Neuronal stem cell (in vitro differentiated cells): ENCODE results near the gene DDIAS.

Source experiments
- DNase-seq: peaks from one replicate; pipeline ENCODE4 v3.0.0-alpha.2; 2013; ENCODE audit warnings: low spot score
- H2AFZ ChIP-seq: one replicate; pipeline ENCODE4 v1.6.1; 2013; ENCODE audit warnings: mild to moderate bottlenecking, low read length, inconsistent platforms
- H2AK5ac ChIP-seq: 2 replicates; pipeline ENCODE4 v1.6.1; 2013; ENCODE audit warnings: low read depth, mild to moderate bottlenecking, inconsistent platforms, low read length, moderate library complexity, mixed read lengths
- H2BK120ac ChIP-seq: 2 replicates; pipeline ENCODE4 v1.6.1; 2013; ENCODE audit warnings: low read depth, mild to moderate bottlenecking, inconsistent platforms, low read length, moderate library complexity, mixed read lengths
- H2BK12ac ChIP-seq: one replicate; pipeline ENCODE4 v1.6.1; 2013; ENCODE audit warnings: low read length, inconsistent platforms
- H2BK15ac ChIP-seq: 2 replicates; pipeline ENCODE4 v1.6.1; 2013; ENCODE audit warnings: mild to moderate bottlenecking, low read length, inconsistent platforms, mixed read lengths
- H2BK5ac ChIP-seq: one replicate; pipeline ENCODE4 v1.6.1; 2013; ENCODE audit warnings: inconsistent platforms, mild to moderate bottlenecking, low read length, moderate library complexity
- H3K14ac ChIP-seq: one replicate; pipeline ENCODE4 v1.6.1; 2013; ENCODE audit warnings: low read length, inconsistent platforms
- H3K18ac ChIP-seq: 2 replicates; pipeline ENCODE4 v1.6.1; 2013; ENCODE audit warnings: low read length, inconsistent platforms
- H3K23ac ChIP-seq: 2 replicates; pipeline ENCODE4 v1.6.1; 2013; ENCODE audit warnings: low read depth, mild to moderate bottlenecking, mixed read lengths, low read length, inconsistent platforms; ENCODE audit not compliant: poor library complexity
- H3K27ac ChIP-seq: replicated peaks from 3 replicates; pipeline ENCODE4 v1.5.1; 2013; ENCODE audit warnings: low read length, inconsistent platforms
- H3K27me3 ChIP-seq, 3 experiments: 2 replicates each; pipeline ENCODE4 v1.6.1; 2013; ENCODE audit warnings: low read length in 3 of 3, mild to moderate bottlenecking in 2 of 3, inconsistent platforms in 1 of 3, low read depth in 1 of 3, mixed read lengths in 1 of 3, moderate library complexity in 1 of 3; ENCODE audit not compliant: control insufficient read depth in 3 of 3, insufficient read depth in 3 of 3
- H3K36me3 ChIP-seq, 2 donors: replicated peaks in 1 of 2; 2 replicates each; pipeline ENCODE4 v1.6.1; 2013; ENCODE audit warnings: low read length in 2 of 2; ENCODE audit not compliant: control insufficient read depth in 2 of 2, insufficient read depth in 2 of 2
- H3K4ac ChIP-seq: 2 replicates; pipeline ENCODE4 v1.6.1; 2013; ENCODE audit warnings: inconsistent platforms, mild to moderate bottlenecking, low read length, moderate library complexity
- H3K4me1 ChIP-seq, 2 donors: 1 replicate in 1 of 2; 2 replicates in 1 of 2; pipeline ENCODE4 v1.6.1; 2013; ENCODE audit warnings: low read length in 2 of 2, low read depth in 1 of 2; ENCODE audit not compliant: control insufficient read depth in 2 of 2, insufficient read depth in 1 of 2
- H3K4me2 ChIP-seq: one replicate; pipeline ENCODE4 v1.6.1; 2013; ENCODE audit warnings: mild to moderate bottlenecking, low read length, inconsistent platforms; ENCODE audit not compliant: insufficient read depth, poor library complexity, severe bottlenecking
- H3K4me3 ChIP-seq, 2 donors: 2 replicates each; pipeline ENCODE4 v1.5.1; 2013; ENCODE audit warnings: low read length in 2 of 2, mild to moderate bottlenecking in 2 of 2, inconsistent platforms in 1 of 2, moderate library complexity in 1 of 2
- H3K79me1 ChIP-seq: one replicate; pipeline ENCODE4 v1.6.1; 2013; ENCODE audit warnings: low read depth, mild to moderate bottlenecking, inconsistent platforms, low read length, moderate library complexity
- H3K9ac ChIP-seq: one replicate; pipeline ENCODE4 v1.6.1; 2013; ENCODE audit warnings: mild to moderate bottlenecking, low read depth, low read length, inconsistent platforms; ENCODE audit not compliant: poor library complexity
- H3K9me3 ChIP-seq, 2 donors: replicated peaks in 1 of 2; 2 replicates each; pipeline versions ENCODE3 to v1.6.1; 2013; ENCODE audit warnings: low read length in 2 of 2, mild to moderate bottlenecking in 2 of 2, inconsistent platforms in 1 of 2, low read depth in 1 of 2, mixed read lengths in 1 of 2, moderate library complexity in 1 of 2; ENCODE audit not compliant: control insufficient read depth in 2 of 2, insufficient read depth in 1 of 2
- H4K8ac ChIP-seq: one replicate; pipeline ENCODE4 v1.6.1; 2013; ENCODE audit warnings: low read depth, mild to moderate bottlenecking, inconsistent platforms, low read length, moderate library complexity
- H4K91ac ChIP-seq: one replicate; pipeline ENCODE4 v1.6.1; 2013; ENCODE audit warnings: low read length, low read depth, mild to moderate bottlenecking, inconsistent platforms; ENCODE audit not compliant: poor library complexity
- WGBS, 2 donors: extraction: QIAGEN DNeasy Blood & Tissue Kit; methylation state at CpG; one replicate each; pipeline ENCODE4 v1.1.7; 2013; ENCODE audit warnings: missing lambda C conversion rate in 2 of 2, mixed read lengths in 1 of 2; ENCODE audit not compliant: insufficient read length in 2 of 2, insufficient replicate concordance in 1 of 2; ENCODE audit errors: extremely low coverage in 2 of 2; 5-methylcytosine and 5-hydroxymethylcytosine counted together

Gene DDIAS

DNA sequence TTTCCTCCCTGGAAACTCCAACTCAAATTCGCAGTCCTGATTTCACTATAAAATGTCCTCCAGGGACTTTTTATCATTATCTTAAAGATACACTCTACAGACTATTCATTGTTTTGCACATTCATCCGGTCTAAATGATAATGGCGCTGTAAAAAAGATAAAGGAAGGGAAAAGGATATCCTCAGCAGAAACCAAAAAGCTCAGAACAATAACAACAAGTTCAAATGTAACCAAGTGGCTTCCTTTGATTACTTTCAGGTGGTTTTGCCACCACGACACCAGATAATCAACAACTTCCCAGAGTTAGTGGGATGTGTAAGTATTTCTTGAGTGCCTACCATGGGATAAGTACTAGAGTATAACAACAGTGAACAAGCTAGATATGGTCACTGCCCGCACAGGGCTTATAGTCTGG lies 27.6 kb upstream of the DDIAS start:
- no peak overlapping the region for H3K23ac ChIP-seq
- no peak overlapping the region for H2BK120ac ChIP-seq
- DNase-seq, result no peak
- no peak overlapping the region for H2BK12ac ChIP-seq
- H3K9ac ChIP-seq, result no peak overlapping the region
- no peak overlapping the region for H3K4me2 ChIP-seq
- no peak overlapping the region for H3K4me3 ChIP-seq
- no peak overlapping the region for H2BK5ac ChIP-seq
- no peak overlapping the region for H2BK15ac ChIP-seq
- H3K79me1 ChIP-seq, result no peaks in the 10 kb centered on the region
- no peak overlapping the region for H3K18ac ChIP-seq
- no peak overlapping the region for H3K27ac ChIP-seq
- H2AFZ ChIP-seq, result no peak overlapping the region
- no peak overlapping the region for H3K14ac ChIP-seq
- H3K4ac ChIP-seq, result no peak overlapping the region
- H3K27me3 ChIP-seq, result no peaks in the 10 kb centered on the region
- H4K91ac ChIP-seq, result no peak overlapping the region
- no peaks in the 10 kb centered on the region for H3K4me1 ChIP-seq
- H2AK5ac ChIP-seq, result no peak overlapping the region
- no peak overlapping the region for H4K8ac ChIP-seq
- no peaks in the 10 kb centered on the region for H3K36me3 ChIP-seq
- peaks cover 0 to 4% of the 10 kb centered on the region in 2 donors for H3K9me3 ChIP-seq
- no CpG with 5 or more reads among the region's 5 CpGs for WGBS, 2 donors

DNA sequence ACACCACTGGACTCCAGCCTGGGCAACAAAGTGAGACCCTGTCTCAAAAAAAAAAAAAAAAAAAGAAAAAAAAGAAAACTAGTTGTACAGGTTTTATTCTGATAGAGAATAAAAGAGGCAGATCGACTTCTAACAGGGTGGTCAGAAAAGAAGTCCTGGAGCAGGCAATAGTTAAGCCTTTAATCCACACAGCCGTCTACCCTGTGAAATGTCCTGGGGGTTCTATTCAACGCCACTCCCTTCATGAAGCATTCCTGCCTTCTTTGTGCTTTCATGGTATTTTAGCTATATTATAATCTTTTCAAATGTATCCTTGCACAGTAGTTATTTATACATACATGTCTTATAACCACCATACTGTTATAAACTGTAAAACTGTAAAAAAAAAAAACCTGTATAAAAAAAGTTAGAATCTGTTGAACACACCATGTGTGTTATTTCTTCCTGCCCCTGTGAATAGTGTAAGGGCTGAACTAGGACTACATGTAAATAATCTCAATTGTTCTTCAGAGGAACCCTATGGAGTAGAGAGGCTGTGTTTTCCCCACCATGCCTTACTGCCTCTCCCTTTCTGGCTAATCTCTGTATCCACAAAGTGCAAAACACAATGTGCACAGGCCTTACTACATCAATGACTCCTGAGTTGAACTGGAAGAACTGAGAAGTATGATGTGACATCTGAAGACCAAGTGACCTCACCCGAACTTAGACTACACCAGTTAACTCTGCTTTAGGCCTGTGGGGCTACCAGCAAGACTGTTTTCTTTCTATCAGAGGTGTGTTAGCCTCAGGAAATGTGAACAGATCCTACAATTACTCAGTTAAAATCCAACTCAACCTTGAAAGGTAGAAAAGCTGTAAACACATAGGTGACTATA lies 26.7 kb upstream of the DDIAS start:
- H3K36me3 ChIP-seq, result no peaks in the 10 kb centered on the region
- H3K9ac ChIP-seq, result no peak overlapping the region
- H4K91ac ChIP-seq, result no peak overlapping the region
- H3K79me1 ChIP-seq, result no peaks in the 10 kb centered on the region
- H3K4me3 ChIP-seq, result no peak overlapping the region
- no peak overlapping the region for H4K8ac ChIP-seq
- H3K27ac ChIP-seq, result no peak overlapping the region
- H2BK12ac ChIP-seq, result no peak overlapping the region
- H2BK15ac ChIP-seq, result no peak overlapping the region
- H3K14ac ChIP-seq, result no peak overlapping the region
- no peaks in the 10 kb centered on the region for H3K4me1 ChIP-seq
- H3K18ac ChIP-seq, result no peak overlapping the region
- DNase-seq, result no peak
- H2AK5ac ChIP-seq, result no peak overlapping the region
- no peak overlapping the region for H3K23ac ChIP-seq
- H3K27me3 ChIP-seq, result no peaks in the 10 kb centered on the region
- no peak overlapping the region for H3K4ac ChIP-seq
- peaks cover 0 to 8% of the 10 kb centered on the region in 2 donors for H3K9me3 ChIP-seq
- H3K4me2 ChIP-seq, result no peak overlapping the region
- H2AFZ ChIP-seq, result no peak overlapping the region
- no peak overlapping the region for H2BK120ac ChIP-seq
- no CpG with 5 or more reads among the region's 4 CpGs for WGBS, 2 donors
- no peak overlapping the region for H2BK5ac ChIP-seq

DNA sequence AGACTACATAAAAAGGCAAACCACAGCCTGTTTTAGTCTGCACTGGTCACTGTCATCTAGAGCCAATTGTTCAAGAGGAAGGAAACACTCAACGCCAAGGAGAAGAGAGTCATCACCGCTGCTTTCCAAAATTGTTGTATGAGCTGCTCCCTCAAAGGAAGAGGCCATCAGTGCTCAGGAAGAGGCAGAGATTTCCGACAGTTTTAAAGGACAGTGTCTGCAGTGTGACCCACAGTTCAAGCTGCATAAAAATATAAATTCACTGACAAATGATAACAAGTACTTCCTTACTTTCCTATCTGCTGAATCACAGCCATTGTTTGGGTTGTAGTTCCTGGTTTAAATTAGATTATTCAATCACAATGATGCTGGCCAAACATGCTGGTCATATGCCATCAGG lies 17.7 kb upstream of the DDIAS start:
- H3K4me3 ChIP-seq, result no peak overlapping the region
- WGBS, 2 donors, result no CpG with 5 or more reads among the region's 3 CpGs
- H4K8ac ChIP-seq, result no peak overlapping the region

DNA sequence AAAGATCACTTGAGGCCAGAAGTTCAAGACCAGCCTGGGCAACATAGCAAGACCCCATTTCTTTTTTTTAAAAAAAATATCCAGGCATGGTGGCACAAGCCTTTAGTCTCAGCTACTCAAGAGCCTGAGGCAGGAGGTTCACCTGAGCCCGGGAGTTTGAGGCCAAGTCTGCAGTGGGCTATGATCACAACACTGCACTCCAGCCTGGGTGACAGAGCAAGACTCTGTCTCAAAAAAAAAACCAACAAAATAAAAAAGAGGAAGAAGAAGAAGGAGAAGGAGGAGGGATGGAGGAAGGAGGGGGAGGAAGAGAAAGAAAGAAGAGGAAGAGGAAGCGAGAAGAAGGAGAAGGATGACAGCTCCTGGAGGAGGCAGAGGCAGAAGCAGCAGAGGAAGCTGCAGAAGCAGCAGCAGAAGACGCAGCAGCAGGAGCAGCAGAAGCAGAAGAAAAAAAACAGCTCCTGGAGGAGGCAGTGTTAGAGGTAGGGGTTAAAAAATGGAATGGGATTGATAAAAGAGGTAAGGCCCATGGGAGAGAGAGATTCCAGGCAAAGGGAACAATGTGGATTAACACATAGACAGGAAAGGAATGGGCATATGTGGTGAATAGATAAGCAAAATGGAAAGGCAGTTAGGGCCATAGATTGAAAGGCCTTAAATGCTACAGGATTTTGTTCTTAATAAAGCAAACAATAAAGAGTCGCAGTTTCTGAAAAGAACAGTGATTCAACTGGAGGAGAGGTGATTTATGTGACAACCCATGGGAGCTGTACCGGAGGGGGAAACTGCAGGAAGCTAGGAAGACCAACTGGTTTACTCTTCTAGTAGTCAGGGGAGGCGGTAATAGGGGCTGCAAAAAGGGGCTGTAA lies 12.2 kb upstream of the DDIAS start:
- Histone ChIP-seq H2BK120ac (no peak overlapping the region), H3K9ac (no peak overlapping the region), H3K4me1 (no peaks in the 10 kb centered on the region), H4K8ac (no peak overlapping the region), H3K18ac (no peak overlapping the region), H3K36me3 (no peaks in the 10 kb centered on the region), H2BK12ac (no peak overlapping the region), H2AK5ac (no peak overlapping the region), H3K27ac (no peak overlapping the region), H3K4ac (no peak overlapping the region), H3K14ac (no peak overlapping the region), H3K23ac (no peak overlapping the region), H2BK15ac (no peak overlapping the region), H3K4me2 (no peak overlapping the region), H3K9me3 (no peaks in the 10 kb centered on the region), H2AFZ (no peak overlapping the region), H3K27me3 (no peaks in the 10 kb centered on the region), H4K91ac (no peak overlapping the region), H2BK5ac (no peak overlapping the region), H3K4me3 (no peak overlapping the region), H3K79me1 (no peaks in the 10 kb centered on the region)
- DNase-seq, result no peak
- WGBS, 2 donors, result no CpG with 5 or more reads among the region's 6 CpGs

More for the DNA sequence above, 17.7 kb upstream of the DDIAS start:
- H3K18ac ChIP-seq, result no peak overlapping the region
- no peak overlapping the region for H3K4me2 ChIP-seq
- H3K4ac ChIP-seq, result no peak overlapping the region
- H2BK5ac ChIP-seq, result no peak overlapping the region
- H2BK12ac ChIP-seq, result no peak overlapping the region
- H3K14ac ChIP-seq, result no peak overlapping the region
- no peak overlapping the region for H2BK15ac ChIP-seq
- no peaks in the 10 kb centered on the region for H3K36me3 ChIP-seq
- H3K27me3 ChIP-seq, result no peaks in the 10 kb centered on the region
- no peak overlapping the region for H3K9ac ChIP-seq
- H3K4me1 ChIP-seq, result no peaks in the 10 kb centered on the region
- H3K9me3 ChIP-seq, result peaks cover 0 to 11% of the 10 kb centered on the region in 2 donors
- H4K91ac ChIP-seq, result no peak overlapping the region
- H3K23ac ChIP-seq, result no peak overlapping the region
- H3K27ac ChIP-seq, result no peak overlapping the region
- H3K79me1 ChIP-seq, result no peaks in the 10 kb centered on the region
- H2AFZ ChIP-seq, result no peak overlapping the region
- no peak overlapping the region for H2BK120ac ChIP-seq
- H2AK5ac ChIP-seq, result no peak overlapping the region
- DNase-seq, result no peak
